Osteocyte (in vitro differentiated cells): ENCODE results near the gene FCMR. TPM values are rescaled to one million over a fixed set of nuclear protein-coding genes. Genes with fewer than 3 reads are reported as not detected.
"Not testable (repeated sequence)": the region's sequence is repeated elsewhere in the genome, so short reads cannot be mapped to it uniquely, and the experiment has no call there.

Source experiments
- DNase-seq: peaks from one replicate; pipeline ENCODE4 v3.0.0; 2021; ENCODE audit warnings: mixed read lengths; ENCODE audit not compliant: unreplicated experiment; ENCODE audit errors: extremely low spot score
- H3K27ac Mint-ChIP-seq: one replicate; pipeline ENCODE4 v1.8.0; 2021; ENCODE audit warnings: mild to moderate bottlenecking, mixed read lengths; ENCODE audit not compliant: unreplicated experiment
- H3K27me3 Mint-ChIP-seq: one replicate; pipeline ENCODE4 v1.8.0; 2021; ENCODE audit warnings: mixed read lengths; ENCODE audit not compliant: unreplicated experiment
- H3K36me3 Mint-ChIP-seq: one replicate; pipeline ENCODE4 v1.8.0; 2021; ENCODE audit warnings: mixed read lengths; ENCODE audit not compliant: unreplicated experiment
- H3K4me1 Mint-ChIP-seq: one replicate; pipeline ENCODE4 v1.8.0; 2021; ENCODE audit warnings: mixed read lengths; ENCODE audit not compliant: unreplicated experiment
- H3K4me3 Mint-ChIP-seq: one replicate; pipeline ENCODE4 v1.8.0; 2021; ENCODE audit warnings: mild to moderate bottlenecking, moderate library complexity, mixed read lengths; ENCODE audit not compliant: unreplicated experiment
- H3K9me3 Mint-ChIP-seq: one replicate; pipeline ENCODE4 v1.8.0; 2021; ENCODE audit warnings: mixed read lengths; ENCODE audit not compliant: unreplicated experiment
- total RNA-seq: library from RNA; stranded (reverse); gene quantifications from 2 replicates; pipeline ENCODE4 v1.2.1, GENCODE V29; 2021
- TF ChIP-seq, protein P1 (sequence below): fragments of 200-600 bp; sonication (generic); IDR thresholded peaks from 2 replicates; pipeline ENCODE4 v1.5.0; 2021; ENCODE audit warnings: antibody characterized with exemption, mild to moderate bottlenecking, moderate library complexity

Gene FCMR
- total RNA-seq, 1 donor from 2014 or later, result not detected

DNA sequence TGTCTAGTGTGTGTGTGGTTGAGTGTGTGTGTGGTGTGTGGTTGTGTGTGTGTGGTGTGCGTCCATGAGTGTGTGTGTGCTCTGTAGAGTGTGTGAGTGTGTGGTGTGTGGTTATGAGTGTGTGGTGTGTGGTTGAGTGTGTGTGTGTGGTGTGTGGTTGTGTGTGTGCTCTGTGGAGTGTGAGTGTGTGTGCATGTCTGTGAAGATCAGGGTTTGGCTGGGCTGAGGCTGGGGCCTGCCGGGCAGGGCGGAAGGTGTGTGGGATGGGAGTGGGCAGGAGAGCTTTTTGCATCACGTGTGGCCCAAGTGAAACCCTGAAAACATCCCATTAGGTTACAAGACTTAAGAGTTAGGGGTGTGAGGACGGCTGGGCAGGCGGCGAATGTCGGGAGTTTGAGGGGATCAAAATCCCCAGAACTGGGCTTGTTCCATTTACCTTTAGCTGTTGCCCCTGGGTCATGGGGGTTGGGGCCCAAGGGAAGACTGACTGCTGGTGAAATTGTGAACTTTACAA lies 2.9 kb upstream of the FCMR start:
- Mint-ChIP-seq H3K4me1 (no peaks in the 10 kb centered on the region), H3K27me3 (peaks cover 7% of the 10 kb centered on the region), H3K36me3 (no peaks in the 10 kb centered on the region), H3K27ac (no peak overlapping the region), H3K4me3 (no peak overlapping the region), H3K9me3 (no peaks in the 10 kb centered on the region)
- TF ChIP-seq, protein P1, sequence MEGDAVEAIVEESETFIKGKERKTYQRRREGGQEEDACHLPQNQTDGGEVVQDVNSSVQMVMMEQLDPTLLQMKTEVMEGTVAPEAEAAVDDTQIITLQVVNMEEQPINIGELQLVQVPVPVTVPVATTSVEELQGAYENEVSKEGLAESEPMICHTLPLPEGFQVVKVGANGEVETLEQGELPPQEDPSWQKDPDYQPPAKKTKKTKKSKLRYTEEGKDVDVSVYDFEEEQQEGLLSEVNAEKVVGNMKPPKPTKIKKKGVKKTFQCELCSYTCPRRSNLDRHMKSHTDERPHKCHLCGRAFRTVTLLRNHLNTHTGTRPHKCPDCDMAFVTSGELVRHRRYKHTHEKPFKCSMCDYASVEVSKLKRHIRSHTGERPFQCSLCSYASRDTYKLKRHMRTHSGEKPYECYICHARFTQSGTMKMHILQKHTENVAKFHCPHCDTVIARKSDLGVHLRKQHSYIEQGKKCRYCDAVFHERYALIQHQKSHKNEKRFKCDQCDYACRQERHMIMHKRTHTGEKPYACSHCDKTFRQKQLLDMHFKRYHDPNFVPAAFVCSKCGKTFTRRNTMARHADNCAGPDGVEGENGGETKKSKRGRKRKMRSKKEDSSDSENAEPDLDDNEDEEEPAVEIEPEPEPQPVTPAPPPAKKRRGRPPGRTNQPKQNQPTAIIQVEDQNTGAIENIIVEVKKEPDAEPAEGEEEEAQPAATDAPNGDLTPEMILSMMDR, result no peak
- no peak for DNase-seq

- H3K27me3 Mint-ChIP-seq, H3K9me3 Mint-ChIP-seq, H3K4me1 Mint-ChIP-seq, DNase-seq, H3K36me3 Mint-ChIP-seq, H3K27ac Mint-ChIP-seq, H3K4me3 Mint-ChIP-seq: not testable (repeated sequence)
These were observed 2.3 kb upstream of the FCMR start for GRCh38 chr1:206923961-206924557.

- Mint-ChIP-seq H3K27ac (no peak overlapping the region), H3K9me3 (no peaks in the 10 kb centered on the region), H3K4me3 (no peak overlapping the region)
These were observed 1.5 kb upstream of the FCMR start for GRCh38 chr1:206923009-206923960.

GRCh38 chr1:206922524-206922923 lies 783 bp upstream of the FCMR start:
- Mint-ChIP-seq H3K36me3 (no peaks in the 10 kb centered on the region), H3K27me3 (peaks cover 13% of the 10 kb centered on the region), H3K9me3 (no peaks in the 10 kb centered on the region), H3K4me1 (no peaks in the 10 kb centered on the region), H3K27ac (no peak overlapping the region), H3K4me3 (no peak overlapping the region)
- TF ChIP-seq, protein P1, result no peak
- DNase-seq, result no peak

More at GRCh38 chr1:206923009-206923960, 1.5 kb upstream of the FCMR start:
- Mint-ChIP-seq H3K4me1 (no peaks in the 10 kb centered on the region), H3K36me3 (no peaks in the 10 kb centered on the region), H3K27me3 (peaks cover 9% of the 10 kb centered on the region)
- TF ChIP-seq, protein P1, result no peak
- no peak for DNase-seq

GRCh38 chr1:206918076-206918475 lies 3.7 kb downstream of the FCMR start:
- DNase-seq, result no peak
- H3K27me3 Mint-ChIP-seq, result peaks cover 45% of the 10 kb centered on the region
- H3K4me3 Mint-ChIP-seq, result no peak overlapping the region
- H3K4me1 Mint-ChIP-seq, result no peaks in the 10 kb centered on the region
- no peaks in the 10 kb centered on the region for H3K36me3 Mint-ChIP-seq
- no peaks in the 10 kb centered on the region for H3K9me3 Mint-ChIP-seq
- TF ChIP-seq, protein P1, result no peak
- H3K27ac Mint-ChIP-seq, result no peak overlapping the region
